WTC11 (cell line): Measurements from ENCODE around the gene GRIA4. TPM values are rescaled to one million over a fixed set of nuclear protein-coding genes. Genes with fewer than 3 reads are reported as not detected.

ENCODE experiments used
- ATAC-seq: fragments of 200-7000 bp; cut with Tn5 transposase; 2 replicates; pipeline ENCODE4 v1.10.0; 2021; ENCODE audit warnings: mild to moderate bottlenecking, moderate library complexity
- CTCF ChIA-PET: fragments of 300-600 bp; sonication (Branson Sonifier 250); formaldehyde crosslinking; loops from one replicate; lab custom pipeline; 2021; ENCODE audit warnings: antibody characterized with exemption; lab: Charles Lee
- POLR2A ChIA-PET: fragments of 350-600 bp; sonication (Branson Sonifier 250); formaldehyde crosslinking; loops from one replicate; lab custom pipeline; 2021; ENCODE audit warnings: antibody characterized with exemption; lab: Charles Lee
- DNase-seq: peaks from one replicate; pipeline ENCODE4 v3.0.0; 2021; ENCODE audit warnings: low spot score
- H3K27ac Mint-ChIP-seq: 2 replicates; pipeline ENCODE4 v1.8.0; 2021; ENCODE audit warnings: mixed read lengths
- H3K27me3 Mint-ChIP-seq: 2 replicates; pipeline ENCODE4 v1.8.0; 2021; ENCODE audit warnings: low read depth, mild to moderate bottlenecking, moderate library complexity, mixed read lengths
- H3K36me3 Mint-ChIP-seq: 2 replicates; pipeline ENCODE4 v1.8.0; 2021; ENCODE audit warnings: mixed read lengths
- H3K4me1 Mint-ChIP-seq: 2 replicates; pipeline ENCODE4 v1.8.0; 2022; ENCODE audit warnings: mixed read lengths
- H3K4me3 Mint-ChIP-seq: 2 replicates; pipeline ENCODE4 v1.8.0; 2021; ENCODE audit warnings: mild to moderate bottlenecking, moderate library complexity, mixed read lengths
- H3K9me3 Mint-ChIP-seq: 2 replicates; pipeline ENCODE4 v1.8.0; 2021; ENCODE audit warnings: mixed read lengths
- AFF4 ChIP-seq: sonication (generic); formaldehyde crosslinking; IDR thresholded peaks from 2 replicates; pipeline ENCODE4 v1.8.1; 2023; ENCODE audit warnings: mild to moderate bottlenecking, missing genetic modification reagents, borderline replicate concordance
- AR ChIP-seq: fragments of 250-450 bp; sonication (Bioruptor Pico); IDR thresholded peaks from 2 replicates; pipeline ENCODE4 v1.9.0; 2021; ENCODE audit warnings: mild to moderate bottlenecking
- ATF2 ChIP-seq: sonication (generic); formaldehyde crosslinking; IDR thresholded peaks from 2 replicates; pipeline ENCODE4 v1.8.1; 2022; ENCODE audit warnings: low read depth, missing genetic modification reagents, borderline replicate concordance
- ATF3 ChIP-seq: sonication (generic); formaldehyde crosslinking; conservative IDR thresholded peaks from 2 replicates; pipeline ENCODE4 v1.8.1; 2022; ENCODE audit warnings: mild to moderate bottlenecking, missing genetic modification reagents
- CDX4 ChIP-seq: fragments of 250-450 bp; sonication (Bioruptor Pico); IDR thresholded peaks from 2 replicates; pipeline ENCODE4 v1.9.0; 2021; ENCODE audit warnings: moderate library complexity, mild to moderate bottlenecking, inconsistent platforms, borderline replicate concordance
- ELF4 ChIP-seq: sonication (generic); formaldehyde crosslinking; IDR thresholded peaks from 2 replicates; pipeline ENCODE4 v1.8.1; 2022; ENCODE audit warnings: low read depth, mild to moderate bottlenecking, moderate library complexity, missing genetic modification reagents
- FOXJ3 ChIP-seq: sonication (generic); formaldehyde crosslinking; IDR thresholded peaks from 2 replicates; pipeline ENCODE4 v1.9.0; 2021; ENCODE audit warnings: missing genetic modification reagents, mild to moderate bottlenecking, borderline replicate concordance
- FOXK1 ChIP-seq: sonication (generic); formaldehyde crosslinking; IDR thresholded peaks from 2 replicates; pipeline ENCODE4 v1.8.0; 2022; ENCODE audit warnings: mild to moderate bottlenecking, moderate library complexity, missing genetic modification reagents
- IRF2 ChIP-seq: sonication (generic); formaldehyde crosslinking; IDR thresholded peaks from 2 replicates; pipeline ENCODE4 v1.8.0; 2022; ENCODE audit warnings: low read depth, missing genetic modification reagents, borderline replicate concordance
- NFYB ChIP-seq: sonication (generic); formaldehyde crosslinking; conservative IDR thresholded peaks from 2 replicates; pipeline ENCODE4 v1.8.0; 2022; ENCODE audit warnings: low read depth, missing genetic modification reagents
- OVOL2 ChIP-seq: fragments of 250-450 bp; sonication (Bioruptor Pico); IDR thresholded peaks from 2 replicates; pipeline ENCODE4 v1.9.0; 2021; ENCODE audit warnings: mild to moderate bottlenecking, borderline replicate concordance
- RORB ChIP-seq: fragments of 250-450 bp; sonication (Bioruptor Pico); IDR thresholded peaks from 2 replicates; pipeline ENCODE4 v1.9.0; 2021; ENCODE audit warnings: mild to moderate bottlenecking
- SMAD4 ChIP-seq: sonication (generic); formaldehyde crosslinking; IDR thresholded peaks from 2 replicates; pipeline ENCODE4 v1.8.0; 2022; ENCODE audit warnings: mild to moderate bottlenecking, missing genetic modification reagents
- SOX15 ChIP-seq: fragments of 250-450 bp; sonication (Bioruptor Pico); IDR thresholded peaks from 2 replicates; pipeline ENCODE4 v1.9.0; 2021; ENCODE audit warnings: mild to moderate bottlenecking
- TEAD1 ChIP-seq: sonication (generic); formaldehyde crosslinking; IDR thresholded peaks from 2 replicates; pipeline ENCODE4 v1.8.0; 2022; ENCODE audit warnings: mild to moderate bottlenecking, missing genetic modification reagents
- USF1 ChIP-seq: sonication (generic); formaldehyde crosslinking; IDR thresholded peaks from 2 replicates; pipeline ENCODE4 v1.8.0; 2022; ENCODE audit warnings: mild to moderate bottlenecking, missing genetic modification reagents
- USF2 ChIP-seq: sonication (generic); formaldehyde crosslinking; IDR thresholded peaks from 2 replicates; pipeline ENCODE4 v1.8.1; 2023; ENCODE audit warnings: mild to moderate bottlenecking, missing genetic modification reagents, moderate library complexity
- ZNF219 ChIP-seq: sonication (generic); formaldehyde crosslinking; IDR thresholded peaks from 2 replicates; pipeline ENCODE4 v1.8.0; 2023; ENCODE audit warnings: missing genetic modification reagents, mild to moderate bottlenecking, borderline replicate concordance
- ZNF232 ChIP-seq: sonication (generic); formaldehyde crosslinking; IDR thresholded peaks from 2 replicates; pipeline ENCODE4 v1.8.0; 2022; ENCODE audit warnings: mild to moderate bottlenecking, missing genetic modification reagents
- ZSCAN18 ChIP-seq: fragments of 250-450 bp; sonication (Bioruptor Pico); IDR thresholded peaks from 2 replicates; pipeline ENCODE4 v2.1.2; 2022; ENCODE audit warnings: mild to moderate bottlenecking, moderate library complexity
- total RNA-seq: library from RNA; stranded (reverse); gene quantifications from 3 replicates; pipeline ENCODE4 v1.2.3, GENCODE V29; 2021

Gene GRIA4
- total RNA-seq, 1 experiment from 2014 or later = 11.4 TPM

- TF ChIP-seq ATF2 (CRISPR knock-in tag) (no peak), USF1 (CRISPR knock-in tag) (no peak), CDX4 (no peak)
Measured at GRCh38 chr11:105891685-105892084, 281.8 kb downstream of the GRIA4 start (continued).

- H3K4me1 Mint-ChIP-seq = peaks cover 15% of the 10 kb centered on the region
- ChIA-PET POLR2A (no interaction called here), CTCF (no interaction called here)
- ATAC-seq = no peak
- no peak for TF ChIP-seq ZNF232
- no peak for TF ChIP-seq SOX15 (CRISPR knock-in tag)
- no peak for TF ChIP-seq OVOL2
- TF ChIP-seq TEAD1 (CRISPR knock-in tag) = no peak
- TF ChIP-seq SMAD4 (CRISPR knock-in tag) = no peak
- TF ChIP-seq ZSCAN18 (CRISPR knock-in tag) = no peak
- TF ChIP-seq FOXJ3 (CRISPR knock-in tag) = no peak
- TF ChIP-seq RORB (CRISPR knock-in tag) = no peak
- TF ChIP-seq FOXK1 (CRISPR knock-in tag) = no peak
- H3K9me3 Mint-ChIP-seq = no peaks in the 10 kb centered on the region
- no peak overlapping the region for H3K4me3 Mint-ChIP-seq
- H3K27ac Mint-ChIP-seq = no peak overlapping the region
- H3K27me3 Mint-ChIP-seq = no peaks in the 10 kb centered on the region
- no peaks in the 10 kb centered on the region for H3K36me3 Mint-ChIP-seq
- DNase-seq = no peak
Measured at GRCh38 chr11:105897161-105897560, 287.3 kb downstream of the GRIA4 start.

GRCh38 chr11:105899772-105900171 is 289.9 kb downstream of the GRIA4 start:
- H3K36me3 Mint-ChIP-seq = no peaks in the 10 kb centered on the region
- no peak overlapping the region for H3K4me3 Mint-ChIP-seq
- H3K4me1 Mint-ChIP-seq = peaks cover 16% of the 10 kb centered on the region; the same call in 1 of the 2 replicates
- ATAC-seq (no peak), DNase-seq (no peak)
- no peaks in the 10 kb centered on the region for H3K9me3 Mint-ChIP-seq
- ChIA-PET POLR2A (interaction anchor here (0.5 kb wide), 1 partner anchor 461 kb away, joined by 8 read pairs; no protein-coding TSS in a partner anchor), CTCF (no interaction called here)
- H3K27me3 Mint-ChIP-seq = no peaks in the 10 kb centered on the region
- no peak overlapping the region for H3K27ac Mint-ChIP-seq
- no peak for TF ChIP-seq ELF4
- TF ChIP-seq ZNF219 (CRISPR knock-in tag) = no peak
- TF ChIP-seq ZSCAN18 (CRISPR knock-in tag) = no peak
- TF ChIP-seq AFF4 (CRISPR knock-in tag) = no peak
- TF ChIP-seq AR (CRISPR knock-in tag) = no peak
- no peak for TF ChIP-seq NFYB
- TF ChIP-seq IRF2 (CRISPR knock-in tag) = no peak
- no peak for TF ChIP-seq ATF3 (CRISPR knock-in tag)
- TF ChIP-seq USF2 (CRISPR knock-in tag) = no peak
